AML-193 (cell line): Measurements from ENCODE around the gene EGFL6.
"Not testable (repeated sequence)": the region's sequence is repeated elsewhere in the genome, so short reads cannot be mapped to it uniquely, and the experiment has no call there.

ENCODE experiments used
- DNase-seq, 2 experiments: peaks; one replicate each; lab custom pipeline; 2025; lab: John Stamatoyannopoulos, UW

Gene EGFL6

GRCh38 chrX:13652850-13653693 lies 83.7 kb downstream of the EGFL6 start, which contains the start of gene TCEANC:
TCEANC (plus strand) TSS chrX:13653141; CDS start chrX:13662509, 9,368 bp downstream.
- peak; percentile 71 to 72 for DNase-seq

GRCh38 chrX:13654116-13654515 lies 84.7 kb downstream of the EGFL6 start:
- no peak for DNase-seq

GRCh38 chrX:13655674-13656073 lies 86.3 kb downstream of the EGFL6 start:
- no peak for DNase-seq

- peak; percentile 29 to 48 for DNase-seq
These were observed 89.2 kb downstream of the EGFL6 start for GRCh38 chrX:13658602-13659001.

GRCh38 chrX:13659063-13659462 lies 89.7 kb downstream of the EGFL6 start:
- DNase-seq, result peak; percentile 65 to 78

GRCh38 chrX:13661735-13662288 lies 92.4 kb downstream of the EGFL6 start:
- no peak for DNase-seq

- no peak for DNase-seq
These were observed 93.0 kb downstream of the EGFL6 start for GRCh38 chrX:13662355-13662791.

GRCh38 chrX:13664020-13664419 lies 94.6 kb downstream of the EGFL6 start:
- no peak for DNase-seq

- DNase-seq, result no peak
These were observed 97.4 kb downstream of the EGFL6 start for GRCh38 chrX:13666836-13667235.

- no peak for DNase-seq
These were observed 98.5 kb downstream of the EGFL6 start for GRCh38 chrX:13667919-13668318.

- DNase-seq, result peak; percentile 57 to 61
These were observed 99.9 kb downstream of the EGFL6 start for GRCh38 chrX:13669246-13669737.

- not testable (repeated sequence) for DNase-seq
These were observed 100.4 kb downstream of the EGFL6 start for GRCh38 chrX:13669755-13670154.

GRCh38 chrX:13670197-13670596 lies 100.8 kb downstream of the EGFL6 start:
- DNase-seq, result no peak

GRCh38 chrX:13673016-13673415 lies 103.6 kb downstream of the EGFL6 start:
- no peak for DNase-seq

GRCh38 chrX:13676885-13677284 lies 107.5 kb downstream of the EGFL6 start:
- DNase-seq, result no peak

- DNase-seq, result not testable (repeated sequence)
These were observed 110.3 kb downstream of the EGFL6 start for GRCh38 chrX:13679700-13680099.

- no peak for DNase-seq
These were observed 112.2 kb downstream of the EGFL6 start for GRCh38 chrX:13681595-13681994.
